ENCODE data around the gene DYNLT4.

DYNLT4 gene

DNA sequence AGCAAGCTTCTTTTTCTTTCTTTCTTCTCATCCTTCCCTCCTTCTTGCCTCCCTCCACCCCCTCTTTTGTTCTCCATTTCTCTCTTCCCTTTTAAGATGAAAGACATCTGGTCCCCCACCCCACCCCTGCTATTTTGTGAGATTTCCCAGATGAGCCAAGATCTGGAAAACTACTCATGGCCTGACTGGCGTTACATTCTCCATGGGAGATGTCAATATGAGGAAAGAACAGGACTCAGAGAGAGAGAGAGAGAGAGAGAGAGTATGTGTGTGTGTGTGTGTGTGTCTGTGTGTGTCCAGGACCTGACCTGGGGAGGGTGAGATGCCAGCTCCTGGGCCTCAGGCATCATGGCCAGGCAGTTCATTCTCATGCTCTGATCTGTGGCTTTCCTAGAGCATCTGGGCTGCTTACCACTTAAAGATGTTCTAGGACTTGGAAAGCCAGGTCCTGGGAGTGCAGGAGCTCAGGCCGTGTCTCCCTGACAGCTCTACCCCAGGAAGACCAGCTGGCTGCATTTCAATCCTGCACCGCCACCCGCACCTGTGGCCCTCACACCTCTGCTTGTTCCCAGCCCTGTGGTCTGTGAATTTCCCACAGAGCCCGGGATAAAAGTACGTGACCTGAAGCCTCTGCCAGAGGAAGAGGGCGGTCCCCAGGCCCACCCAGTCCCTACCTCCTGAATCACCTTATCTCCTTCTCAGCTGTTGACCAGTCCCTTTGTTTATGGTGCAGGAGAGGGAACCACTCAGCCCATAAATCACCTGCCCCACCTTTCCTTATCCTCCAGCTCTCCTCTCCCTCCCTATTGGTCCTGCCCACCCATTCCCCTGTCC, 16.0 kb downstream of the DYNLT4 start:
- in situ Hi-C loops (cut with MboI; ENCODE audit: low sequenced_read_pairs): no loop called here

DNA sequence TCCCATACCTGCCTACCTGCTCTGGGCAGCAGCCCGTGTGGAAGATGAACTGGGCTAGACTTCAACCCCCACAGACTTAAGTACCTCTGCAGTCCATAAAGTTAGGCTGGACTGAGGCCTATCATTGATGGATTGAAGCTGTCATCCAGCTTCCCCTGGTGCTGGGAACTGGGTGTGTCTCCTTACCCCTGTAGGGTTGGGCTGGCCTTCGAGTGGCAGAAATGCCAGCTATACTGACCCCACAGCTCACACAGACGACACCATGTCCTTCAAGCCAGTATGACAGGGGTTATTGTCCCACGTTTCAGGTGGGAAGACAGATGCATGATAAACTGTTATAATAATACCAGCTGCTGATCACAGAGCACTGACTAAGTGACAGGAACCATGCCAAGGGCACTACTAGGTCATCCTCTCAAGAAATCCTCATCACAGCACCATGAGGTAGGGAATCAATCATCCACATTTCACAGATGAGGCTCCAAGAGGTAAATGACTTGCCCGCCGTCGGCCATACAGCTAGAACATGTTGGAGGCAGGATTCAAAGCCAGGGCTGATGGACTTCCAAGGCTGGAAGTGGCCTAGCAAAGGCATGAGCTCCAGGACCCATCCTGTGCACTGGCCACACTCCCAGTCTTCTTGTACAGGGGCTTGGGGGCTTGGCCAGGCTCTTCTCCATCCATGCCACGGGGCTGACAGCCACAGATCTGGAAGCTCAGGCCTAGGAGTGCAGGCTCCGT, 18.9 kb downstream of the DYNLT4 start, which contains the start of gene BEST4:
BEST4 (minus strand) TSS at position 51 of the 741 bp plus-strand sequence. CDS start 465 bp downstream, outside the sequence.
- in situ Hi-C loops (cut with MboI; ENCODE audit: low sequenced_read_pairs): no loop called here

DNA sequence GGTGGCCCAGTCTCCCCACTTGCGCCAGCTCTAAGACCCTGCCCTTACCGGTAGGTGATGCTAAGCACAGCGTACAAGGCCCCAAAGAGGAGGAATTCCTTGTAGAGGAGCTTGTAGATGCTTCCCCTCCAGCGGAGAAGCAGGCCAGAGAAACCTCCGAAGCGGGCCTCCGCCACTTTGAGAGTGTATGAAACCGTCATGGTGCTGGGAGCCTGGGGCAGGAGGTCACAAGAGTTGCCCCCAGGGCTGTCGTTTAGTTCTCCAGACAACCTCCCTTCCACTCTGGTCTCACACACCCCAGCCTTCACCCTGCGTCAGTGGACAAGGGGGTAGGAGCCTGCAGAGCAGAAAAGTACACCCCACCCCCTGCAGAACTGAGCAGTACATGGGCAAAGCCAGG, 19.6 kb downstream of the DYNLT4 start:
- in situ Hi-C loops (cut with MboI; ENCODE audit: low sequenced_read_pairs): no loop called here

DNA sequence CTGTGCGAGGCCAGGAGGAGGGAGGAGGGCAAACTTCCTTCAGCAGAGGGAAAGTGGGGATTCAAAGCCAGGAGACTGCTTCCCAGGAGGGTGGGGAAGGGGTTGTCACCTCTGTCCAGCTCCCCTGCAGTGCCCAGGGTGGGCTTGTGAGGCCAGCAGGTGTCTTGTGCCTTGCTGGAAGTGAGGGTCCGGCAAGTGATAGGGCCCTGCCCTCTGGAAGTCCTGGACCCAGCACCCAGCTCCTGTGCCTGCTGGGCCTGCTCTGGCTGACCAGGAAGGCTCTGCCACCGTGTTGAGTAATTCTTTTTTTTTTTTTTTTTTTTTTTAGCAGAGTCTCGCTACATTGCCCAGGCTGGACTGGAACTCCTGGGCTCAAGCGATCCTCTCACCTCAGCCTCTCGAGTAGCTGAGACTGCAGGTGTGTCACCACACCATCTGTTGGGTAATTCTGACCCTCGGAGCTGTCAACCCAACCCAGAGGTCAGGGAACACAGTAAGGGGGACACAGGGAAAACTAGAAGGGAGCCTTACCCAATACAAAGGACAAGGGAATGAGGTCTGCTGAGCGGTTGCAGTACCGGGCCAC, 20.2 kb downstream of the DYNLT4 start:
- in situ Hi-C loops (cut with MboI; ENCODE audit: low sequenced_read_pairs): no loop called here

DNA sequence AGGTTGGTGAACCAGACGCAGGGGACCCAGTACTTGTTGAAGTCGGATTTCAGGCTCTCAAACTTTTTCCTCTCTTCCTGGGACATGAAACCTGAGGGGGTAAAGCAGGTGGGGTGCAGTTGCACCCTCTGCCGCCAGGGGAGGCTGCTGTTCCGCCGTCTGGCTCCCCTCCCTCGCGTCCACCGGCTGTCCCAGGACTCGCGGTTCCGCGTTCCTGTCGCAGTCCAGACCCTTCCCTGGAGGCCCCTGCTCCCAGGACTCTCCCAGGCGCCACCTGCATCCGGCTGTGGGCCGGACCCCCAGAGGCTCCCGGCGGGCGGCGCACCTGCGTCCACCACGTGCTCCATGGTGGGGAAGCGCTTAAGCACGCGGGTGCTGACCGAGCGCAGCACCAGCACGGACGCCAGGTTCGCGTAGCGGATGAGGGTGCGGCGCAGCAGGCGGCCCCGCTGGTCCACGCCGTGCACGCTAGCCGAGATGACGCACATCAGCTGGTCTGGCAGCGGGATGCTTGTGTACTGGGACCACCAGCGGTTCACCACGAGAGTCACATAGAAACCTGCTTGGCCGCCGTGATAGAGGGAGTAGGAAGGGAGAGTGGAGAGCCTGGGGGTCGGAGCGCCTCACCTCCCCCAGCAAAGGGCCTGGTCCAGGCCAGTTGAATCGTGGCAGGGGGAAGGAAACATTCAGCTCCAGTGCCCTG, 20.9 kb downstream of the DYNLT4 start:
- in situ Hi-C loops (cut with MboI; ENCODE audit: low sequenced_read_pairs): no loop called here

DNA sequence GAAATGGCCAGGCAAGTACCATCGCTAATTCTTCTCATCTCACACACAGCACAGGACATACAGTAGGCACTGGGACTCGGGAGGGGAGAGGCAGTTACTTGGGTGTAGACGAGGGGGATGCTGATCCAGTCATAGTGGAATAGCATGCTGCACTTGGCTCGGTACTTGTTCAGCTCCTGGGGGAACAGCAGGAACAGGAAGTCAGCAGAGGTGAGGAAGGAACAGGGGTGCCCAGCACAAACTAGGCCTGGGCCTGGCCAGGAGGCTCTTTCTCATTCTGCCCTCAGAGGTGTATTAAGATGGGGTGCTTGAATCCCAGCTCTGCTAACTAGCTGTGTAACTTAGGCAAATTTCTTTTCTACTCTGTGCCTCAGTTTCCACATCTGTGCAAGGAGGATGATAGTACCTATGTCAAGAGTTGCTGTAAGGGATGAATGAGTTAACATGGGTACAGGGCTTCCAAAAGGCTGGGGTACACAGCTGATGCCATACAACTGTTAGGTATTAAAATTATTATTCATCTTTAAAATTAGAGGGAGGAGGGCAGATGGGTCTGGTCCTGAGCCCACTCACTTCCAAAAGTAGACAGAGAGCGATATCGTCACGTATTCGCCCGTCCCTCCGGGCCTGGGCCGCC, 21.5 kb downstream of the DYNLT4 start:
- in situ Hi-C loops (cut with MboI; ENCODE audit: low sequenced_read_pairs): no loop called here

- in situ Hi-C loops (cut with MboI; ENCODE audit: low sequenced_read_pairs): no loop called here
Observed at GRCh38 chr1:44785029-44785380, 22.1 kb downstream of the DYNLT4 start.

- in situ Hi-C loops (cut with MboI; ENCODE audit: low sequenced_read_pairs): no loop called here
Observed at GRCh38 chr1:44784094-44785028, 22.8 kb downstream of the DYNLT4 start.

DNA sequence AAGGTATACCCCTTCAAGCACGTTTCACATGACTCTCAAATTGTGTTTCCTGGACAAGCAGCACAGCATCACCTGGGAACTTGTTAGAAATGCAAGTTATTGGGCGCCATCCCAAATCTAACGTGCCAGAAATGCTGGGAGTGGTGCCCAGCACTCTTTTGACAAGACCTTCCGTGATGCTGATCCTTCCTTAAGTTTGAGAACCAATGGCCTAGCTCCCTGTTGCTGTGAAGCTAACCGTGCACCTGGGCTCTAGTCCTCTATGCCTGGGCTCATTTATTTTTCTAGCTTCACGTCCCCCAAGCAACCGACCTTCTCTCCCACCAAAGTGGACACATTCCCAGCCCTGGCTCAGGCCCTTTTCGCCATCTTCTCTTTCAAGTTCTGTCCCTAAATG, 23.5 kb downstream of the DYNLT4 start:
- in situ Hi-C loops (cut with MboI; ENCODE audit: low sequenced_read_pairs): no loop called here

GRCh38 chr1:44780583-44781121, 26.5 kb downstream of the DYNLT4 start:
- in situ Hi-C loops (cut with MboI; ENCODE audit: low sequenced_read_pairs): no loop called here

DNA sequence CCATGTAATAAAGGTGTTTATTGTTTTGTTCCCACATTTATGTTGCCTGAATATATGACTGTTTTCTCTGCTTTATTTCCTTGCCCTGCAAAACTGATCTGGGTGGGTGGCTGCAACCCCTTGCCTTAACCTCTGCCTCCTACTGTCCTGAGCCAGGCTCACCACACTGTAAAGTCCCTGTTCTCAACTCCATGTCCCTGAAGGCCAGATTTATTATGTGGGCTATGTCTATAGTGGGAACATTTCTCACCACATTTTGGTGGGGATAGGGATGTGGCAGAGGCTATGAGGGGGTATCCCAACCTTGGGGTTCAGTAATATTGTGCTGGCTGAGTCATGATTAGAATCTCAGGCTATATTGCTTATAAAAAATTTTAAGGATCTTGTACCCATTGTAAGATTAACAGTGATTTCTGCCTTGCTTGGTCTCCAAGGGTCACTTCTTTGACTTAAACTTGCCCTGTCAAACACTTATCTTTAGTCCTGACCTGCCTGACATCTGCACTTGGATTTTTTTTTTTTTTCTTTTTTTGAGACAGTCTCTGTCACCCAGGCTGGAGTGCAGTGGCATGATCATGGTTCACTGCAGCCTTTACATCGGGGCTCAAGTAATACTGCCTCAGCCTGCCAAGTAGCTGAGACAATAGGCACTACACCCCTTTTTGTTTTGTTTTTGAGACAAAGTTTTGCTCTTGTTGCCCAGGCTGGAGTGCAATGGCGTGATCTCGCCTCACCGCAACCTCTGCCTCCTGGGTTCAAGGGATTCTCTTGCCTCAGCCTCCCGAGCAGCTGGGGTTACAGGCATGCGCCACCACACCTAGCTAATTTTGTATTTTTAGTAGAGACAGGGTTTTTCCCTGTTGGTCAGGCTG, 28.2 kb downstream of the DYNLT4 start:
- in situ Hi-C loops (cut with MboI; ENCODE audit: low sequenced_read_pairs): no loop called here

- in situ Hi-C loops (cut with MboI; ENCODE audit: low sequenced_read_pairs): no loop called here
Observed at GRCh38 chr1:44777969-44778635, 29.0 kb downstream of the DYNLT4 start.

DNA sequence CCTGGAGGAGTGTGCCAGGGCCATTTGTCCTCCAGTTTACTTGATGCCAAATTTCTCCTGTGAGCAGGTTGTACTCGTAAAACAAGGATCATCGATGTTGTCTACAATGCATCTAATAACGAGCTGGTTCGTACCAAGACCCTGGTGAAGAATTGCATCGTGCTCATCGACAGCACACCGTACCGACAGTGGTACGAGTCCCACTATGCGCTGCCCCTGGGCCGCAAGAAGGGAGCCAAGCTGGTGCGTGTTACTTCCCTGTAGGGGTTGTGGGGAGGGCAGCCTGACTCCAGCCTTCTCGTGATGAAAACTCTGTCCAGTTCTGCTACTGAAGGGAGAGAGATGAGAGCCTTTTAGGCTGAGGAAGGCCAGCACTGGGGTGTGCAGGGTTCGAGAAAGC, 29.6 kb downstream of the DYNLT4 start:
- in situ Hi-C loops (cut with MboI; ENCODE audit: low sequenced_read_pairs): no loop called here

DNA sequence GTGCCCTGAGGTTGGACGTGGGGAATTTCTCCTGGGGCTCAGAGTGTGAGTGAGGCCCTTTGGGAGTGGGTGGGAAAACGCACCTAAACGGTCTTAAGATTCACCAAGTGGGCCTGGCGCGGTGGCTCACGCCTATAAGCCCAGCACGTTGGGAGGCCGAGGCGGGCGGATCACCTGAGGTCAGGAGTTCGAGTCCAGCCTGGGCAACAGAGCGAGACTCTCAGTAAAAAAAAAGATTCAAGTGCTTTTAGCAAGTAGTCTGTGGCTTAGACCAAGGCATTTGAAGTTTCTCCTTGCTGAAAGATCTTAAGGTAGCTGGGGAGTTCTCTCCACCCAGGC, 30.5 kb downstream of the DYNLT4 start:
- in situ Hi-C loops (cut with MboI; ENCODE audit: low sequenced_read_pairs): no loop called here

GRCh38 chr1:44775930-44776729, 31.0 kb downstream of the DYNLT4 start:
- in situ Hi-C loops (cut with MboI; ENCODE audit: low sequenced_read_pairs): no loop called here

GRCh38 chr1:44775078-44775929, 31.8 kb downstream of the DYNLT4 start, which contains the start of gene RPS8:
TSS of gene RPS8 (plus strand) at chr1:44775540. CDS start at chr1:44775597, 57 bp downstream.
- in situ Hi-C loops (cut with MboI; ENCODE audit: low sequenced_read_pairs): no loop called here
